Measurements from ENCODE around the gene INO80C. TPM values are rescaled to one million over a fixed set of nuclear protein-coding genes. Genes with fewer than 3 reads are reported as not detected.

The INO80C gene, protein sequence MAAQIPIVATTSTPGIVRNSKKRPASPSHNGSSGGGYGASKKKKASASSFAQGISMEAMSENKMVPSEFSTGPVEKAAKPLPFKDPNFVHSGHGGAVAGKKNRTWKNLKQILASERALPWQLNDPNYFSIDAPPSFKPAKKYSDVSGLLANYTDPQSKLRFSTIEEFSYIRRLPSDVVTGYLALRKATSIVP
- polyA plus RNA-seq (ENCODE audit: insufficient read length): 31.2 TPM
- long read RNA-seq, donor 1, transcript INO80C-202 (5 exons, 974 nt): major isoform, 7 of 10 reads
- long read RNA-seq, donor 1, partial matches to known transcripts: 0 of 10 reads
- long read RNA-seq, donor 1, other reads (novel, unspliced or antisense): 0 of 10 reads
- long read RNA-seq, donor 2, partial matches to known transcripts: 0 of 8 reads
- long read RNA-seq, donor 2, other reads (novel, unspliced or antisense): 0 of 8 reads
- long read RNA-seq, donor 3, partial matches to known transcripts: 0 of 6 reads
- long read RNA-seq, donor 3, other reads (novel, unspliced or antisense): 0 of 6 reads
- long read RNA-seq, donor 4, partial matches to known transcripts: 0 of 1 reads
- long read RNA-seq, donor 4, other reads (novel, unspliced or antisense): 0 of 1 reads
- long read RNA-seq, donor 5, transcript INO80C-202 (5 exons, 974 nt): major isoform, 22 of 28 reads
- long read RNA-seq, donor 5, partial matches to known transcripts: 0 of 28 reads
- long read RNA-seq, donor 5, other reads (novel, unspliced or antisense): 0 of 28 reads
- long read RNA-seq, donor 6, transcript INO80C-202 (5 exons, 974 nt): major isoform, 11 of 14 reads
- long read RNA-seq, donor 6, partial matches to known transcripts: 0 of 14 reads
- long read RNA-seq, donor 6, other reads (novel, unspliced or antisense): 0 of 14 reads
- long read RNA-seq, donor 7, transcript INO80C-202 (5 exons, 974 nt): major isoform, 14 of 26 reads
- long read RNA-seq, donor 7, transcript INO80C-208 (1 exons, 434 nt): minor isoform, 6 of 26 reads
- long read RNA-seq, donor 7, partial matches to known transcripts: 0 of 26 reads
- long read RNA-seq, donor 7, other reads (novel, unspliced or antisense): 0 of 26 reads
- long read RNA-seq, donor 8, partial matches to known transcripts: 0 of 6 reads
- long read RNA-seq, donor 8, other reads (novel, unspliced or antisense): 0 of 6 reads

DNA sequence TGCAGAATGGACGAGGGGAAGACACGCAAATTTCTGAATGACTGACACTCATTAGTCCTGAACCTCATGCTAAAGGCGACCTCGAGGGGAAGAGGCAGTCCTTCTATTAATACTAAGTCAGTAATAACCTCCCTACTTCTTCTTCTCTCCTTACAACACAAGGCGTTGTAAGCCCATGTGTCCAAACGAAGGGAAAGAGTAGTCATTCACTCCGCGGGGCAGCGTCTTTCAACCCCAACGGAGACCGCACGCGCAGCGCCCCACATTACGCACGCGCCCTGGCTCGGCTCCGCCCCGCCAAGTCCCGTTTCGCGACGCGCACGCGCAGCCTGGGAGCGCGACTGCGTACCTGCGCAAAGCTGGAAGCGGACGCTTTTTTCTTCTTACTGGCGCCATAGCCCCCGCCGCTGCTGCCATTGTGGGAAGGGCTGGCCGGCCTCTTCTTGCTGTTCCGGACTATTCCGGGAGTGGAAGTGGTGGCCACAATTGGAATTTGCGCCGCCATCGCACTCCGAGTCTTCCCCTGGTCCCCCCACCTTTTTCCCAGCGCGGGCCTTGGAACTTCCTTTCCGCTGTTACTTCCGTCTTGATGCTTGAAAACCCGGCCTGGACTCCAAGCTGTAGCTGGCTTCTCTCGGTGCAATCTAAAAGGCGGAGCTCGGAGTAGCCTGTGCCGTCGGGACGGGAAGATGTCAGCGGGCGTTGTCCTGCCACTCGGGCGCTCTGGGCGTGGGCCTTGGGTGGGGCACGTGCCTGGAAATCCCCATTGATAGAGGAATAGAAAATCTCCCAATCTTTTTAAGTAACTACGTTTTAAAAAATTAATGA is at the start of gene INO80C:
TSS of gene INO80C (minus strand) at position 591 of the 828 bp plus-strand sequence. CDS start at position 505, 86 bp downstream.
- DNase-seq: peak; percentile 94

- DNase-seq: no peak
These were observed 49.3 kb upstream of the INO80C start for GRCh38 chr18:35547008-35547605.

- DNase-seq: no peak
These were observed 44.6 kb upstream of the INO80C start for GRCh38 chr18:35542356-35542755.

GRCh38 chr18:35535297-35535696 is 37.5 kb upstream of the INO80C start:
- no peak for DNase-seq

- no peak for DNase-seq
These were observed 36.2 kb upstream of the INO80C start for GRCh38 chr18:35533916-35534405.

GRCh38 chr18:35528749-35529274 is 31.1 kb upstream of the INO80C start:
- no peak for DNase-seq

DNA sequence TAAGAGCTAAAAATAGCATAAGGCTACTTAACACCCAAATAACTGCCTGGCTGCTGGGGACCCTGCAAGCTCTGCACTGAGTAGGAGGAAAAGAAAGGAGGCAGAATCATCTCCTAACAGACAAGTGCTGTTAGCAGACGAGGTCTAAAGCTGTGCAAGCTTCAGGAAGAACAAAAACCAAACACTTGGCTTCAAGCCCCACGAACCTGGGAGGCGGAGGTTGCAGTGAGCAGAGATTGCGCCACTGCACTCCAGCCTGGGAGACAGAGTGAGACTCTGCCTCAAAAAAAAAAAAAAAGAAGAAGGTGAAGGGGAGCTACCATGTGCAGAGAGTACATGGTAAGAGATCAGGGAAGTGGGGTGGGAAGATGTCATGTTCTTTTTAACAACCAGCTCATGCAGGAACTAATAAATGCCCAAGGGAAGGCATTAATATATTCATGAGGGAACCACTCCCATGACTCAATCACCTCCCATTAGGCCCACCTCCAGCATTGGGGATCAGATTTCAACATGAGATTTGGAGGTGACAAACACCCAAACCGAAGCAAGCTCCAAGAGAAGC is 28.8 kb upstream of the INO80C start:
- no peak for DNase-seq

GRCh38 chr18:35525795-35526494 is 28.2 kb upstream of the INO80C start:
- no peak for DNase-seq

GRCh38 chr18:35524226-35524625 is 26.5 kb upstream of the INO80C start:
- DNase-seq: no peak

DNA sequence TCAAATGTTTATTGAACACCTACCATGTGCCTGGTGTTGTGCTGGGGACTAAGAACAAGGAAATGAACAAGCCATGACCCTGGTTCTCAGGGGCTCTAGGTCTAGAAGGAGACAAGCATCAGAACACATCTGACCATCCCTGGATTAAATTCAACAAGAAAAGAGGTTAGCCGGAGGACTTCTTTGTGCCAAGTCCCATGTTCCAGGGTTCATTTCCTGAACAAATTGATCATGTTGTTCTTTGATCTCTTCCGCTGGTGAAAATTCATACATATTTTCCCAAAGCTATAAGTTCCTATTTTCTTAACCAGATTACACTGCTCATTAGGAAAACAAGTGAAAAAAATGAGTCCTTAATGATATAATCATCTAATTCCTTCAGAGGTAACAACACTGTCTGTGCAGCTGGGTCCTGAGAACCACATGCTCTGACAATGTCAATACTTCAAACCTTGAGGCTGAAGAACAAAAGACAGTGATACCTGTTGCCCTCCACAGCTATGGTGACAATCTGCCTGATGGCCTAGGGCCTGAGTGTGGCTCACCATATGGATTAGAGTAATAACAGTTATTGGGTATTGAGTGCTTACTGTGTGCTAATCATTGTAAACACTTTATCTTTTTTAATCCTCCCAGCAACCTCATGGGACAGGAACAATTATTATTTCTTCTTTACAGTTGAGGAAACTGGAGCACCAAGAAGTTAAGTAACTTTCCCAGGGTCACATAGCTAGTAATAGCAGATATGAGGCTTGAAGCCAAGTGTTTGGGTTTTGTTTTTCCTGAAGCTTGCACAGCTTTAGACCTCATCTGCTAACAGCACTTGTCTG is 24.6 kb upstream of the INO80C start:
- DNase-seq: no peak

DNA sequence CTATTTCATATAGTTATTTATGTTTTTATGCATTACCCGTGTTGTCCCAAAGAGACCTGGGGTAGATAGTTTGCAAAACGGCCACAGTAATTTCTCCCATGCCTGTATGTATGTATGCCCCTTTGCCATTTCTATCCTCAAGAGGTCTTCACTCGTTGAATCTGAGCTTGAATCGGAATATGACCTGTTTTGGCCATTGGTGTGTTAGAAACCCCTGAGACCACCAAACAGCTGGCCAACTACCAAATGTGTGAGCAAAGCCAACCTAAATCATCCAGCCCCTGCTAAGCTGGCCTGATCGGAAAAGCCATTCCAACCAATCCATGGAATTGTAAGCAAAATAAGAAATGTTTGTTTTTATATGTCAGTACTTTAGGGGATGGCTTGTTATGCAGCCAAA is 23.4 kb upstream of the INO80C start:
- DNase-seq: no peak

DNA sequence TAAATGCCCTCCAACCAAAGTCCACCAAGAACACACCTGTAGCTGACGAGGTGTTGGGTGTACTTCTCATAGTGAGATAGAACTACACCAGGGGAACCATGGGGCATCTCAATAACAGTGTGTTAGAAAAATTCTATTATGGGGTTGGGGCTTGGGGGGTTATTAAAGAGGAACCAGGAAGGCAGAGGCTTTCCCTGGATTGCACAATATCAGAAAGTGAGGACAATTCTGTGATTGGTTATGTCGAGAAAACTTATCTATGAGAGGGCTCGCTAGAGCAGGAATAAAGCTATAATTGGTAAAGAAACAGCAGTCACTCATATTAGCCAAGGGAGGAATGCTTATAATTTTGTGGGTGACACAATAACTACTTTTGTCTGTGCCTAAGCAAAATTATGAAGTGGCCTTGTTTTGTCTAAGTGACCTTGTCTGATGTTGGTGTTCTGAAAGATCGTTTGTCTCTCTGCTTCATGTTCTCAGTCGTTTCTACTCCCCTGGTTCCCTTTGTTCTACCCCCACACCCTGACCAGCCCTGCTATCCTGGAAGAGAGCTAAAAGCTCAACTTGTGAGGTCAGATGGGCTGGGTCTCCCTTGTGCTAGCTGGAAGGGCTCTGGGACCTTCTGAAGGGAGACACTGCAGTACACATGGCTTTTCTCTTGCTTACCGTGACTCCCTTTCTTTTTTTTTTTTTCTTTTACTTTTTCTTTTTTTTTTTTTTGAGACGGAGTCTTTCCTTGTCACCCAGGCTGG is 21.6 kb upstream of the INO80C start:
- no peak for DNase-seq

DNA sequence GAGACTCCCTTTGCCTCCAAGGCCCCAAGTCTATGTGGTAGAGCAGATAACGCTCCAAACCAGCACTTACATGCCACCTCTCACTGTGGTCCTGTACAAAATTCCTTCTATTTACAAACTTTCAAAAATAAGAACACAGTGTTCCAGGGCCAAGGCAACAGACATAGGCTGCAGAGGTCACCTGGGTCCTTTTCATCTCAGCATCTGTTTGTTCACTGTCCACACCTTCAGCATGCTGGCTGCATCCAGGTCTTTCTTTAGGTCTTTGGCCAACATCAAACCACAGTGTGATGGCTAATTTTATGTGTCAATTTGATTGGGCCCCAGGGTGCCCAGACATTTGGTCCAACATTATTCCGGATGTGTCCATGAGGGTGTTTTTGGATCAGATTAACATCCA is 20.0 kb upstream of the INO80C start:
- no peak for DNase-seq

- no peak for DNase-seq
These were observed 19.0 kb upstream of the INO80C start for GRCh38 chr18:35516789-35517188.

GRCh38 chr18:35516351-35516750 is 18.6 kb upstream of the INO80C start:
- DNase-seq: no peak

- DNase-seq: no peak
These were observed 17.8 kb upstream of the INO80C start for GRCh38 chr18:35515460-35516130.

DNA sequence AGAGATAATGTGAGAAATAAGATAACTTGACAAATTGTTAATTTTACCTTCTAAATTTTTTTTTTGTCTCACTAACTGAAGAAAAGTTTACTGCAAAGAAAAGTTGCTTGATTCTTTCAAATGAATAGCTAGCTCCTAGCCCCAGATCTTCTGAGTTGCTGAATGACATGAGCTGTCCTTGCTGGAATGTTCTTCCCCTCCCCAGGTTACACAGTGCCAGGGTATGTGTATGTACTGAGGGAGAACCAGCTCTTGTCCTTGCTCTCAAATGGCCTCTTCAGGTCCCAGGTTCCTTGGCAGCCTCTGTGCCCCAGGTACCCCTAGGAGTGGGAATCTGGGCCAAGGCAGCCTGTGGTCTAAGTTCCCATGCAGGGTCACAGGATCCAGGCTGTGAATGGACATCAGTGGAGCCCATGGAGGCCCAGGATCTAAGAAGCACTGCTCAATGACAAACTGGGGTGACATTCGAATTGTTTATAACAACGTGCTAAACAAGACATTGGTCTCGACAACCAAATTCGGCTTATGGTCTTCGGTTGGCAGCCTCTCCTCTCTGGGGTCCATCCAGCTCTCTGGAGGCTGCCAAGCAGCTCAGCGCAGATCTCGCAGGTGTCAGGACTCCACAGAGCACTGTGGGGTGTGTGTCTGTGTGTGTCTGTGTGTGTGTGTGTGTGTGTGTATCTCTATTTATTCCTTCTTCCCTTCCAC is 17.1 kb upstream of the INO80C start:
- DNase-seq: no peak
